RWPE2 (cell line): ENCODE measurements around the gene CTF1.
"Not testable (repeated sequence)": the region's sequence is repeated elsewhere in the genome, so short reads cannot be mapped to it uniquely, and the experiment has no call there.

Experiments used
- ATAC-seq: fragments of 200-7000 bp; cut with Tn5 transposase; 3 replicates; pipeline ENCODE4 v1.9.1; 2021; ENCODE audit warnings: low read depth
- DNase-seq: peaks from one replicate; pipeline ENCODE4 v3.0.0-alpha.2; 2020; ENCODE audit warnings: low spot score
- H3K27ac ChIP-seq: fragments of 450-650 bp; 2 replicates; pipeline ENCODE4 v1.5.1; 2017; ENCODE audit warnings: mild to moderate bottlenecking; ENCODE audit not compliant: poor library complexity, severe bottlenecking
- H3K27me3 ChIP-seq: fragments of 250-450 bp; sonication (Bioruptor Pico); 2 replicates; pipeline ENCODE4 v1.5.1; 2021; ENCODE audit warnings: mild to moderate bottlenecking, moderate library complexity; ENCODE audit not compliant: insufficient read depth, poor library complexity, severe bottlenecking
- H3K36me3 ChIP-seq: fragments of 250-450 bp; sonication (Bioruptor Pico); 2 replicates; pipeline ENCODE4 v1.5.1; 2020; ENCODE audit warnings: low read depth, mild to moderate bottlenecking, moderate library complexity
- H3K4me1 ChIP-seq: fragments of 250-450 bp; sonication (Bioruptor Pico); 2 replicates; pipeline ENCODE4 v1.5.1; 2021; ENCODE audit warnings: mild to moderate bottlenecking, moderate library complexity; ENCODE audit not compliant: insufficient read depth, poor library complexity, severe bottlenecking
- H3K4me3 ChIP-seq: fragments of 250-450 bp; sonication (Bioruptor Pico); 2 replicates; pipeline ENCODE4 v1.5.1; 2021; ENCODE audit warnings: mild to moderate bottlenecking, moderate library complexity; ENCODE audit not compliant: severe bottlenecking
- H3K9me3 ChIP-seq: fragments of 250-450 bp; sonication (Bioruptor Pico); 2 replicates; pipeline ENCODE4 v1.5.1; 2021; ENCODE audit warnings: mild to moderate bottlenecking, moderate library complexity; ENCODE audit not compliant: severe bottlenecking
- CTCF ChIP-seq: fragments of 450-650 bp; IDR thresholded peaks from one replicate; pipeline ENCODE4 v1.5.1; 2017; ENCODE audit warnings: mild to moderate bottlenecking, moderate library complexity; ENCODE audit not compliant: poor library complexity, severe bottlenecking

CTF1 gene

GRCh38 chr16:30858111-30858495 is 38.3 kb upstream of the CTF1 start:
- no peak for ATAC-seq
- no peak overlapping the region for H3K4me3 ChIP-seq
- peaks cover 7% of the 10 kb centered on the region for H3K4me1 ChIP-seq
- H3K9me3 ChIP-seq = no peaks in the 10 kb centered on the region
- no peaks in the 10 kb centered on the region for H3K27me3 ChIP-seq
- TF ChIP-seq CTCF = no peak
- no peak for DNase-seq
- no peaks in the 10 kb centered on the region for H3K36me3 ChIP-seq
- H3K27ac ChIP-seq = no peak overlapping the region

- Histone ChIP-seq H3K27me3 (no peaks in the 10 kb centered on the region), H3K9me3 (no peaks in the 10 kb centered on the region), H3K4me3 (no peak overlapping the region), H3K36me3 (no peaks in the 10 kb centered on the region), H3K4me1 (peaks cover 2% of the 10 kb centered on the region), H3K27ac (no peak overlapping the region)
- no peak for TF ChIP-seq CTCF
- DNase-seq = no peak
- no peak for ATAC-seq
Observed at GRCh38 chr16:30858829-30859423, 37.5 kb upstream of the CTF1 start.

- H3K4me3 ChIP-seq, DNase-seq, H3K4me1 ChIP-seq, H3K27ac ChIP-seq, ATAC-seq, H3K9me3 ChIP-seq, H3K27me3 ChIP-seq, H3K36me3 ChIP-seq: not testable (repeated sequence)
Observed at GRCh38 chr16:30860729-30861128, 35.7 kb upstream of the CTF1 start.

GRCh38 chr16:30863178-30863577 is 33.2 kb upstream of the CTF1 start:
- H3K27me3 ChIP-seq, DNase-seq, ATAC-seq, H3K27ac ChIP-seq, H3K4me3 ChIP-seq, H3K4me1 ChIP-seq, H3K9me3 ChIP-seq, H3K36me3 ChIP-seq: not testable (repeated sequence)

GRCh38 chr16:30866031-30866430 is 30.4 kb upstream of the CTF1 start:
- Histone ChIP-seq H3K36me3 (no peaks in the 10 kb centered on the region), H3K4me3 (no peak overlapping the region), H3K27me3 (no peaks in the 10 kb centered on the region), H3K4me1 (no peaks in the 10 kb centered on the region), H3K9me3 (no peaks in the 10 kb centered on the region), H3K27ac (no peak overlapping the region)
- TF ChIP-seq CTCF = no peak
- ATAC-seq (no peak), DNase-seq (no peak)

- Histone ChIP-seq H3K36me3 (0 out of 2 replicates have a peak, but pooled peaks cover under 1% of the 10 kb centered on the region), H3K4me3 (no peak overlapping the region), H3K9me3 (no peaks in the 10 kb centered on the region), H3K4me1 (no peaks in the 10 kb centered on the region), H3K27ac (no peak overlapping the region), H3K27me3 (no peaks in the 10 kb centered on the region)
- no peak for TF ChIP-seq CTCF
- ATAC-seq (peak; percentile 52; the same call in 1 of the 3 replicates), DNase-seq (no peak)
Observed at GRCh38 chr16:30867747-30868146, 28.7 kb upstream of the CTF1 start.
